Skeletal muscle cell (primary cell): Measurements from ENCODE around the gene TTC39C.
"Not testable (repeated sequence)": the region's sequence is repeated elsewhere in the genome, so short reads cannot be mapped to it uniquely, and the experiment has no call there.

Experiments used
- DNase-seq: peaks from one replicate; pipeline ENCODE4 v3.0.0-alpha.2; 2010; ENCODE audit warnings: low read depth
- H3K4me3 ChIP-seq: 2 replicates; pipeline ENCODE4 v1.5.1; 2011; ENCODE audit warnings: low read depth, mild to moderate bottlenecking, control low read depth, low read length, moderate library complexity

The TTC39C gene

GRCh38 chr18:24072743-24073142, 58.2 kb downstream of the TTC39C start:
- DNase-seq, result no peak
- no peak overlapping the region for H3K4me3 ChIP-seq

- no peak for DNase-seq
- no peak overlapping the region for H3K4me3 ChIP-seq
Measured at GRCh38 chr18:24073791-24074190, 59.2 kb downstream of the TTC39C start.

GRCh38 chr18:24074757-24075156, 60.2 kb downstream of the TTC39C start:
- not testable (repeated sequence) for H3K4me3 ChIP-seq, DNase-seq

- no peak overlapping the region for H3K4me3 ChIP-seq
- peak; percentile 91 for DNase-seq
Measured at GRCh38 chr18:24075767-24076597, 61.4 kb downstream of the TTC39C start.

- DNase-seq, result no peak
Measured at GRCh38 chr18:24076950-24077349, 62.4 kb downstream of the TTC39C start.

GRCh38 chr18:24078391-24078790, 63.8 kb downstream of the TTC39C start:
- no peak overlapping the region for H3K4me3 ChIP-seq
- no peak for DNase-seq

More at GRCh38 chr18:24076950-24077349, 62.4 kb downstream of the TTC39C start:
- H3K4me3 ChIP-seq, result no peak overlapping the region

GRCh38 chr18:24080861-24081260, 66.3 kb downstream of the TTC39C start:
- no peak for DNase-seq
- H3K4me3 ChIP-seq, result no peak overlapping the region

- no peak overlapping the region for H3K4me3 ChIP-seq
- no peak for DNase-seq
Measured at GRCh38 chr18:24083550-24083949, 69.0 kb downstream of the TTC39C start.

GRCh38 chr18:24086082-24086481, 71.5 kb downstream of the TTC39C start:
- no peak for DNase-seq
- no peak overlapping the region for H3K4me3 ChIP-seq

GRCh38 chr18:24089076-24089475, 74.5 kb downstream of the TTC39C start:
- no peak for DNase-seq
- H3K4me3 ChIP-seq, result no peak overlapping the region

GRCh38 chr18:24089515-24090337, 75.2 kb downstream of the TTC39C start:
- no peak overlapping the region for H3K4me3 ChIP-seq
- no peak for DNase-seq

- no peak overlapping the region for H3K4me3 ChIP-seq
- no peak for DNase-seq
Measured at GRCh38 chr18:24090876-24091275, 76.3 kb downstream of the TTC39C start.

GRCh38 chr18:24094561-24094960, 80.0 kb downstream of the TTC39C start:
- DNase-seq, result no peak
- no peak overlapping the region for H3K4me3 ChIP-seq

GRCh38 chr18:24095976-24096375, 81.4 kb downstream of the TTC39C start:
- no peak overlapping the region for H3K4me3 ChIP-seq
- DNase-seq, result no peak

- no peak for DNase-seq
- no peak overlapping the region for H3K4me3 ChIP-seq
Measured at GRCh38 chr18:24103320-24104021, 88.9 kb downstream of the TTC39C start.

GRCh38 chr18:24104486-24104885, 89.9 kb downstream of the TTC39C start:
- no peak for DNase-seq
- no peak overlapping the region for H3K4me3 ChIP-seq

- H3K4me3 ChIP-seq, result no peak overlapping the region
- DNase-seq, result no peak
Measured at GRCh38 chr18:24108641-24109040, 94.1 kb downstream of the TTC39C start.

- no peak for DNase-seq
- H3K4me3 ChIP-seq, result no peak overlapping the region
Measured at GRCh38 chr18:24111936-24112335, 97.4 kb downstream of the TTC39C start.

- H3K4me3 ChIP-seq, result no peak overlapping the region
- DNase-seq, result no peak
Measured at GRCh38 chr18:24112464-24112863, 97.9 kb downstream of the TTC39C start.
